GM12865 (cell line): ENCODE measurements around the gene GLIPR2.

ENCODE experiments used
- DNase-seq: peaks from one replicate; pipeline ENCODE4 v3.0.0; 2010; ENCODE audit warnings: low read depth
- H3K4me3 ChIP-seq: 2 replicates; pipeline ENCODE4 v1.5.1; 2011; ENCODE audit warnings: mild to moderate bottlenecking, low read depth, low read length, control low read depth
- CTCF ChIP-seq: IDR thresholded peaks from 2 replicates; pipeline ENCODE4 v1.5.1; 2011; ENCODE audit warnings: low read length, control low read depth, low read depth, inconsistent platforms; ENCODE audit not compliant: insufficient read depth; ENCODE audit errors: missing control alignments

GLIPR2 gene

GRCh38 chr9:36112516-36112915 is 24.0 kb upstream of the GLIPR2 start:
- no peak overlapping the region for H3K4me3 ChIP-seq
- TF ChIP-seq CTCF, result no peak
- no peak for DNase-seq

DNA sequence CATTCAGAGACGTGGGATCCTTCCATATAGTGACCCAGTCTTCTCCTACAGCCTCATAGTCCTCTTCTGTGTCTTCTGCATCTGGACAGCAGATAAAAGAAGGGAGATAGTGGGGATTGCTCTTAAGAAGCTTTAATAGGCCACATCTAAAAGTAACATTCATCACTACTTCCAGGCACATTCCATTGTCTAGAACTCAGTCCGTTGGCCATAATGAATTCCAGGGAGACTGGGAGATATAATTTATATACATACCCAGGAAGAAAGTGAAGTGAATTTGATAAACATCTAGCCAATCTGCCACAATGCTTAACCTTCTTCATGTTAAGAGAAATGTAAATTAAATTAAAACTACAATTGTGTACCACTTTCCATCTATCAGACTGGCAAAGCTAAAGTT is 22.5 kb upstream of the GLIPR2 start:
- TF ChIP-seq CTCF, result no peak
- no peak for DNase-seq
- no peak overlapping the region for H3K4me3 ChIP-seq

GRCh38 chr9:36116593-36116992 is 19.9 kb upstream of the GLIPR2 start:
- no peak for TF ChIP-seq CTCF
- H3K4me3 ChIP-seq, result no peak overlapping the region
- no peak for DNase-seq

GRCh38 chr9:36118201-36118600 is 18.3 kb upstream of the GLIPR2 start:
- DNase-seq, result no peak
- no peak overlapping the region for H3K4me3 ChIP-seq
- no peak for TF ChIP-seq CTCF

DNA sequence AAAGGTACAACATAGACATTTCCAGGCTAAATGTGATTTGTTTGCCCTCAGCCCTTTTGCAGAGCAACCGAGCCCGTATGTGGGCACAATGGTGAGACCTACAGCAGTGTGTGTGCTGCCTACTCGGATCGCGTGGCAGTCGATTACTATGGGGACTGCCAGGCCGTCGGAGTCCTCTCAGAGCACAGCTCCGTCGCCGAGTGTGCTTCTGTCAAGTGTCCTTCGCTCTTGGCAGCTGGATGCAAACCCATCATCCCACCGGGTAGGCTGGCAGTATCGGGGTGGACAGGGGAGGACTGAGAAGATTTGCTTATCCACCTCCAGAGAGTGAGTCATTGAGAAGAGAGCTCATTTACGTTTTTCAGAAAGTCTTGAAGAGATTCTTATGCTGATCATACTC is 17.8 kb upstream of the GLIPR2 start:
- DNase-seq, result no peak
- TF ChIP-seq CTCF, result no peak
- no peak overlapping the region for H3K4me3 ChIP-seq

GRCh38 chr9:36119476-36119875 is 17.1 kb upstream of the GLIPR2 start:
- no peak overlapping the region for H3K4me3 ChIP-seq
- TF ChIP-seq CTCF, result no peak
- no peak for DNase-seq

DNA sequence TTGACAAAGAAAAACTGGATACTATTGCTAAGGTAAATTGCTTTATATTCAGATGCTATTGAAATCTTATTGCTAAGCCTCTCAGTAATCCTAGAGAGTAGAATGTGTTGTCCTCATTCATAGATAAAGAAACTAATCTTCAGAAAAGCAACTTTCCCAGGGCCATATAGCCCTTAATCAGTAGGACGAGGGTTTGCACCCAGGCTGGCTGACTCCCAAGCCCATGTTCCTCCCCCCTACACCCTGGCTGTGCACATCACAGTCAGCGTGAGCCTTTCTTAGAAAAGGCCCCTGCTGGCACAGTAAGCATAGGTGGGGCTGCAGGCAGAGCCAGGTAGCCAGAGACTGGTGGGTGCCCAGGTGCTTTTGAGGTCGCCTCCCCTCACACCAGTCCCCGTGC is 15.8 kb upstream of the GLIPR2 start:
- H3K4me3 ChIP-seq, result no peak overlapping the region
- no peak for DNase-seq
- no peak for TF ChIP-seq CTCF
